GM21786 (cell line): Measurements from ENCODE around the gene CBFB.
"Not testable (repeated sequence)": the region's sequence is repeated elsewhere in the genome, so short reads cannot be mapped to it uniquely, and the experiment has no call there.

ENCODE experiments used
- ATAC-seq: cut with Tn5 transposase; IDR thresholded peaks from one replicate; pipeline ENCODE4 v1.9.1; 2021; ENCODE audit not compliant: unreplicated experiment

The CBFB gene

DNA sequence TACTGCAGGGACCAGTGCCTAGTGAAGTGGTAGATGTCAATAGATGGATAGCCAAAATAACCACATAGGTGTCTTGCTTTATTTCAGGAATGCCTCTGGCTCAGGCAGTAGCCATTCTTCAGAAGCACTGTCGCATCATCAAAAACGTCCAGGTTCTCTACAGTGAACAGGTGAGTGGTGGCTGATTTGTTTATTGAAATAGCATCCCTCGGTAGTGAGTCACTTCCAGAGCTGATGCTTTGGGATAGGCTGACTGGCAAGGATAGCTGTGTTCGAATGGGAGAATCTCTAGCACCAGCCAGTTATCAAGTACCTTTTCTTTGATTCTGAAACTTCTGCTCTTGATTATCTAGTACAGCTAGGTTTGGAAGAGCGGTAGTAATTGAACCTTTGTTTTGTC lies 91.1 kb downstream of the CBFB start:
- ATAC-seq, result no peak

DNA sequence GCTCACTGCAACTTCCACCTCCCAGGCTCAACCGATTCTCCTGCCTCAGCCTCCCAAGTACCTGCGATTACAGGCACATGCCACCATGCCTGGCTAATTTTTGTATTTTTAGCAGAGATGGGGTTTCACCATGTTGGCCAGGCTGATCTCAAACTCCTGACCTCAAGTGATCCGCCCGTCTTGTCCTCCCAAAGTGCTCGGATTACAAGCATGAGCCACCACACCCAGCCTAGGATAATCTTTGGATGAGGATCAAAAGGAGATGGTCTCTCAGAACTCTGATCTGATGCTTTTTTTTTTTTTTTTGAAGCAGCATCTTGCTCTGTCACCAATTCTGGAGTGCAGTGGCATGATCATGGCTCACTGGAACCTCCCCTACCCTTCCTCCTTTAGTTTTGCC lies 93.8 kb downstream of the CBFB start:
- ATAC-seq, result not testable (repeated sequence)

DNA sequence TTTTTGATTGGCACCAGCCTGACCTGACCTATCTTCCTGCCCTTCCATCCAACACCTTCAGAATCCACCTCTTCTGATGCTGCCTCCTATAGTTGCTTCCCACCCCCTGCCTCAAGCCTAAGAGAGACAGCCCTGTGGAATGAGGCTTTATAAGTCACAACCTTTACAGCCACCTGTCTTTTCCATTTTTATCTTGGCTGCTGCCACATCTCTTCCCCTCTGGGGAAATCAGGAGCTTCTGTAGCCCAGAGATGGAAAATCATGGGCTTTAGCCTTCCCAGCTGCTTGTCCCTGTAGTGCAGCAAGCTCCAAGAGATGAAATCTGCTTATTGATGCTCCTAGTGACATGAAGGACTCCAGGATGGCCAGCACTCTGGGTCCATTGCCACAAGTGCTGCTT lies 99.5 kb downstream of the CBFB start:
- ATAC-seq, result no peak

DNA sequence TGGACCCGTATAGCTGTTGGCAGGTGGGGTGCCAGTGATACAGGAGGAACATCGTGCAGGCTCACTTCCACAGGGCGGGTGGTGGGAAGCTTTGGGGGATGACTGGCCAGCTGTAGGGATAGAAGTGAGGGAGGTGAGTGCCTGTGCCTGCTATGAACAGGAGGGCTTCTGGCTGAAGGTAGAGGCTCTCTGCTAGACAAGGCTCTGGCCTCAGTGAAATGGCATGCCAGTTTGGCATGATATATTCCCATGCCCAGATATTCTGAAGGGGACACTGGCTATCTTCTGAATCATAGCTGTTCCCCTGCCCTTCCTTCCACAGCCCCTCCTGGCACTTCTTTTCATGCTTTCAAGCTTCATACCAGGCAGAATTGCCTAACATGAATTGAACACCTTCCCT lies 99.9 kb downstream of the CBFB start:
- no peak for ATAC-seq

DNA sequence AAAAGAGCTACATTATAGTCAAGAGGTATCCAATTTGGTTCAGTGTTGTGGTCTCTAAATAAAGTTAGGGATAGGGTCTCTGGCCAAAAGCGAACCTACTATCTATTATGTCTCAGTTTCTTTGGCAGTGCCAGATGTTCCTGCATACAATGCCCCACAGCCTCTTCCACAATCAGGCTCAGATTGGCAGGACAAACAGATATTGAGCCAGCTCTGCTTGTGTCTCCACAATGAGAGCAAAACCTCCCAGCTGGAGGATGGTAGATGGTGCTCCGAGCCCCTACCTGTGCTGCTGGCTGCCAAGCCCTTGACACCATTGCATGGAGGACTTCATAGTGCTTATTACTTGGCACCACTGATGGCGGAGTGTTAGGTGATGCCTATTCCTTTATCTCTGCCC lies 100.5 kb downstream of the CBFB start:
- no peak for ATAC-seq

DNA sequence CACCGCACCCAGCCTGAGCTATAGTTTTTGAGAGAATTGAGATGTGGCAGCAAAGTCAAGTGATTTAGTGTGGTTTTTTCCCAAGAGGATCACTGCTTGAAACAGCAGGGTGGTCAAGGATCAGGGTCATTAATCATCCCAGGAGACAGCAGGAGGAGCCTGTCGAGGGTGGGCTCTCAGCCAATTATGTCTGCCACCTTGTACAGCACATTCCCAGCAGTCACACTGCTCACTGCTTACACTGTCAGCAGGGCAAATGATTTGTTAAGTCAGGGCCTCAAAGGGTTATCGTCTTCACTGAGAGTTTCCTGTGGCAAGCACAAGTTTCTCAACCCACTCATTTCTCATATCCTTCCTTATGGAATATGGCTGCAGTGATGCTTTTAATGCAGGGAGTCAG lies 108.7 kb downstream of the CBFB start:
- no peak for ATAC-seq

- no peak for ATAC-seq
Measured at GRCh38 chr16:67141391-67141790, 112.4 kb downstream of the CBFB start.

DNA sequence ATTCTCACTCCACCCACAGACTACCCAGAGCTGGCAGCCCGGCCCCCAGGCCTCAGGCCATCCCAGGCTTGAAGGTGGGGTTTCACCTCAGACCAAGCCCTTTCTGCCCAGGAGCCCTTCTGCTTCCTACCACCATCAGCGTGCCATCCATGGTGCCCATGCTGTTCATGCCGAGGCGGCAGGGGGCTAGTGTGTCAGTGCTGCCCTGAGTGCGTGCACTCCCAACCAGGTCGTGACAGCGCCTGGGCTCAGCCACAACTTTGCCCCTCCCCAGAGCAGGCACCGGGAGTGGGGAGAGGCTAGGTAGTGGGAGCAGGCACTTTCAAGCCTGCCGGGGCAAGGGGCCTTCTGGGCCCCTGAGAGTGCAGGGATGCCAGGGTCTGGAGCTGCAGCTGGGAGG lies 113.4 kb downstream of the CBFB start:
- ATAC-seq, result no peak

DNA sequence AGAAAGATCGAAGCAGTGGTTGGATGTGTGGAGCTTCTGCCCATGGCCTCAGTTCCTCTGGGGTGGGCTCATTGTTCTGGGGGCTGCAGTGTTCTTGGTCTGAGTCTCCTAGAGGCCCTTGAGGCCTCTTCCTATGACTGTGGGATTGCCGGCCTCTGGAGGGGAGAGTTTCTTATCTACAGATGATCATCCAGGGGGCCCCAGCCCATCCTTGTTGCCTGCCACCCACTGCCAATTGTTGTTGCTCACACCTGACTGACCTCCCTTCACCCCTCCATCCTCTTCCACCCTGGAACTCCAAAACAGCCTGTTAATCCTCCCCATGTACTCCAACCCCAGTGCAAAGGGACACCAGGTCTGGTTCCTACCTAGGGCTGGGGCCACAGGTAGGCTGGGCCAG lies 116.0 kb downstream of the CBFB start:
- ATAC-seq, result no peak

DNA sequence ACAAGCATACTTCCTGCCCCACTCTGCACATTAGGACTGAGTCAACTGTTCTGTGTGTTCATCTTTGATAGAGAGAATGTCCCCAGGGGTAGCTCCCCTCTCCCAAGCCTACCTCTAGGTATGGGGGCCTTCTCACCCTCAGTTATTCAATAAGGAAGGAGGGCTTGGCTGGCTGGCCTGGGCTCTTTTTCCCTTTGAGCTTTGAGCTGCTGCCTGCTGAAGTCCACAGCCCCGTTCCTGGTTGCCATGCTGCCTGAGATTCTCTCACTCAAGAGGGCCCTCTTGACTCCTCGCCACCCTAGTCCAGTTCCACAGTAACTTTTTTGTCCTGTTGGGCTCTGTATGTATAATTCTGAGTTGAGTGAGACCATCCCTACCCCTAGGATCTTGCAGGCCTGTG lies 116.8 kb downstream of the CBFB start:
- no peak for ATAC-seq

- no peak for ATAC-seq
Measured at GRCh38 chr16:67146523-67147357, 117.8 kb downstream of the CBFB start.

GRCh38 chr16:67147437-67148140 lies 118.6 kb downstream of the CBFB start:
- no peak for ATAC-seq

DNA sequence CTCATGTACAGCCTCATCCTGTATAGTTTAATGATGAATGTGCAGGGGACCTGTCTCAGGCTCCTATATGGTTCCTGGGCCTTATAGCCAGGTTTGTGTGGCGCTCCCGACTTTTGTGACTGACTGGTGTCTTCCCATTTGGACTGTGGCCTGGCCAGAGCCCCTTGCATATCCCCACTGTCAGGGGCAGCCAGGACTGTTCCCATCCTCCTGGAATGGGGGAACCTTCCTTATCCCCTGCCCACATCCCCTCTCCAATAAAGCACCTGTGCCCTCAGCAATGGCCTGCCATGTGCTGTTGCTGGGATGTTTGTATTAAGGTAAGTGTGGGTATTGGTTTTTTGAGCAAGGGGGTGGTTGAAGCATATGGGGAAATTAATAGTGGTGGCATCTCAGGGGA lies 119.3 kb downstream of the CBFB start:
- ATAC-seq, result no peak

- ATAC-seq, result no peak
Measured at GRCh38 chr16:67148656-67149275, 119.8 kb downstream of the CBFB start.

DNA sequence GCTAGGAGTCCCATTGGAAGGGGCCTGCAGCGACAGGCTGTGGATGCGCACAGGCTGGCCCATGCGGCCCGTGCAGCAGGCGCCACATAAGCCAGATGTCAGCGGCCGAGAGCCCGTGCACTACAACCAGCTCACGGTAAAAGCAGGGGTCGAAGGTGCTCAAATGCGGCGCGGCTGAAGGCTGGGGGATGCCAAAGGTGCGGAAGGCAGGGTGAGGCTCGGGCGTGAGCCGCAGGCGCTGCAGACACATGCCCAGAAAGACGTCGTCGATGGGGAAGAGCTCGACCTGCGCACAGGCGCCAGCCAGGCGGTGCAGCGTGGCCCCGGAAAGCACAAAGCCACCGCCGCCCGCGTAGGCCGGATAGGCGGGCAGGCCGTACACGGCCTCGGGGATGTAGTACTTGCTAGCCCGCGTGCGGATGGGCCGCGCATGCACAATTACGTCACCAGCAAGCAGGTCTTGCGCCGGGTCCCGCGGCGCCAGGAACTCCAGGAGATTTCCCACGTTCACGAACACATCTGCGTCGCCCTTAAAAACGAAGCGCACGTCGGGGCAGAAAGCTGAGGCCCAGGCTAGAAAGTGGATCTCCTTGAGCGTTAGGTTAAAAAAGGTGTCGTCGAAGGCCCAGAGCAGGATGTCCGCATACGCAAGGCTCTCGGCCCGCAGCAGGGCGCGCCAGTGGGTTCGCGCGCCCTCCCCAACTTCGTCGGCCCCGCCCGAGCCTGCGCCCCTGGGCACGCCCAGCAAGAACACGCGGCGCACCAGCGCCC lies 120.5 kb downstream of the CBFB start:
- ATAC-seq, result no peak

GRCh38 chr16:67150047-67150832 lies 121.3 kb downstream of the CBFB start:
- peak; percentile 29 for ATAC-seq
